HG02938 (cell line): Measurements from ENCODE around the gene LRP2BP.
A peak's percentile ranks its signal among the peaks of the same experiment; 100 is the strongest.

Source experiments
- ATAC-seq: cut with Tn5 transposase; IDR thresholded peaks from one replicate; pipeline ENCODE4 v1.9.1; 2021; ENCODE audit warnings: mild to moderate bottlenecking, moderate library complexity; ENCODE audit not compliant: unreplicated experiment

LRP2BP gene

DNA sequence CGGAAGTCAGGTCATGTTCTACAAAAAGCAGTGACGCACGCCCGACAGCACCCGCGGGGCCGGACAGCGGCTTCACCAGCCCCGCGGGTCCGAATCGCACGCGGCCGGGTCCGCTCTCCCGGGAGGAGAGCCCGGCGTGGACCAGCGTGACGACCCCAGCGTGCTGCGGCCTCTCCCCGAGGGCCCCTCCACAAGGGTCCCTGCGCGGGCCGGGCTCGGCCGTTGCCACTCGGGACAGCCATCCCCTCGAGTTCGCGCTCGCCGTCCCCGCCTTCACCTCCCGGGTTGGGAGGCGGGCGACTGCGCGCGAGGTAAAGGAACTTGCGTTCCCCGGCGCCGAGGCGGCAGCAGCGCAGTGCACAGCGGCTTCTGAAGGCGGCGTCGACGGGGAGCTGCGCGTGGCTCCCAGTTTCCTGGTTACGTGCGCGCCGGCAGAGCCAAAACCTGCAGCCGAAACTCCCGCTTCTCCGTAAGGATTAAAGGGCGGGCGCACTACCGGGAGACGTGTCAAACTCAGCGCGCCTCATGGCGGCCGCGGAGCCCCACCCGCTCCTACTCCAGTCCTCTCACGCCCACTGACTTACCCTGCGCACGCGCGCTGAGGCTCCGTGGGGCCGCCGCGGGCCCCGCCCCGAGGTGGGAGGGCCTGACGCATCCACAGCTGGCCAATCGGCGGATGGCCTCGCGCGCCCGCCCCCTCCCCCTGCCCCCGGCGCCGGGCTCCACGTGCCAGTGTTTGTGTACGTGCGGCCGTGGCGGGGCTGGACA, 416 bp upstream of the LRP2BP start:
- ATAC-seq = peak; percentile 77

GRCh38 chr4:185394568-185395237, 1.0 kb downstream of the LRP2BP start:
- ATAC-seq = no peak

GRCh38 chr4:185392156-185392555, 3.6 kb downstream of the LRP2BP start:
- ATAC-seq = no peak

DNA sequence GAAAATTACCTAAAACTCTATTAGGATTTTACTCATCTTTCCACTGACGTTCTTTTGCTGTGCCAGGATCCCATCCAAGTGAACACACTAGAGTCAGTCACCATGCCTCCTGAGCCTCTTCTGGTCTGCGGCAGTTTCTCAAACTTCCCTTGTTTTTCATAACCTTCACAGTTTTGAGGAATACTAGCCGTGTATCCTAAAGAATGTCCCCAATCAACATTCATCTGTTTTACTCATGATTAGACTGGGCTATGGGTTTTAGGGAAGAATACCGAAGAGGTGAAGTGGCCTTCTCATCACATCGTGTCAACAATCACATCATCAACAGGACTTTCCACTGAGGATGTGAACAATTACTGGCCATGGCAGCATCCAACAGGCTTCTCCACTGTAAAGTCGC, 4.8 kb downstream of the LRP2BP start:
- ATAC-seq = no peak

- ATAC-seq = no peak
Measured at GRCh38 chr4:185387957-185388356, 7.8 kb downstream of the LRP2BP start.

GRCh38 chr4:185384930-185385331, 10.8 kb downstream of the LRP2BP start:
- ATAC-seq = no peak

DNA sequence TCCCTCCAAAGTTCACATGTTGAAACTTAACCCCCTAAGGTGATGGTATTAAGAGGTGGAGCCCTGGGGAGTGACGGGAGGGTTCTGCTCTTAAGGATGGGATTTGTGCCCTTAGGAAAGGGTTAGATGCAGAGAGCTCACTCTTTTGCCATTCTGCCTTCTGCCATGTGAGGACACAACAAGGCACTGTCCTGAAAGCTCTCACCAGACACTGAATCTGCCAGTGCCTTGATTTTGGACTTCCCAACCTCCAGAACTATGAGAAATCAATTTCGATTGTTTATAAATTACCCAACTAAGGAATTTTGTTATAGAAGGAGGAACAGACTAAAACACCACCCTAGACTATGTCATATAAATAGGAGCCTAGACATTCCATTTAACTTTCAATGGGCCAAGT, 11.7 kb downstream of the LRP2BP start:
- no peak for ATAC-seq

DNA sequence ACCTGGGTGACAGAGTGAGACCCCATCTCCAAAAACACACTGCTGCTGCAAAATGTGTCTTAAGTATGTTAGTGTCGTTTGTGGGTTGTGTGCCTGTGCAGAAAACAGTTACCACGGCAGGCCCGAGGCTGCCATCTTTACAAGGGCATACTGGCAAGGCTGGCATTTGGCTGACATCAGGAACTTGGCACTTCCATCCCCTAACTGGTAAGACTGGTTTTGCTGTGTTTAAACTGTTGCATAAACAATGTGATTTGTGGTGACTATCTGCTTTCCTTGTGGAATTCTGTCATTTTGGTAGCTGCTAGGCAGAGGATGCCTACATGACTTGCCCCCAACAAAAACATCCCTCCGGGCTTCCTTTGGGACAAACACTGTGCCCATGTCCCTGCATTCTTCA, 12.3 kb downstream of the LRP2BP start:
- no peak for ATAC-seq

- ATAC-seq = no peak
Measured at GRCh38 chr4:185382754-185383153, 13.0 kb downstream of the LRP2BP start.

- ATAC-seq = no peak
Measured at GRCh38 chr4:185381288-185382196, 14.2 kb downstream of the LRP2BP start.

- no peak for ATAC-seq
Measured at GRCh38 chr4:185380320-185380719, 15.4 kb downstream of the LRP2BP start.

GRCh38 chr4:185379326-185380295, 16.1 kb downstream of the LRP2BP start:
- no peak for ATAC-seq

- no peak for ATAC-seq
Measured at GRCh38 chr4:185378264-185378663, 17.5 kb downstream of the LRP2BP start.

GRCh38 chr4:185374573-185374972, 21.2 kb downstream of the LRP2BP start:
- ATAC-seq = no peak

- no peak for ATAC-seq
Measured at GRCh38 chr4:185374027-185374426, 21.7 kb downstream of the LRP2BP start.

DNA sequence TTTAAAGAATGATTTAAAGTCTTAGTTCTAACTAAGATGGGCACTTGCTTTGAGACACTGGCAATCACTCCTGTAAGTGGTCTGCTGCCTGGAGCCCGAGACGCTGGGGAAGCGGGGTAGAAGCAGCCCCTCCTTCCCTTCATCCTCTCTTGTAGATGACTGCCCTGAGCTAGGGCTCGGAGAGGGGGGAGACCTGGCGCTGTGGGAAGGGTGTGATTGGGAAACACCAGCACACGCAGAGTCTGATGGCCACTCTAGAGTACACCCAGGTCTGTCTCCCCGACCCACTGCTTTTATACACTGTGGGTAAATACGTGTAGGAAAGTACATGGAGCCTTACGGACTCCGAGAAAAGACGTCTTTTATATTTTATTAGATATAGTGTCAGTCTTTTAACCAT, 24.0 kb downstream of the LRP2BP start:
- no peak for ATAC-seq

DNA sequence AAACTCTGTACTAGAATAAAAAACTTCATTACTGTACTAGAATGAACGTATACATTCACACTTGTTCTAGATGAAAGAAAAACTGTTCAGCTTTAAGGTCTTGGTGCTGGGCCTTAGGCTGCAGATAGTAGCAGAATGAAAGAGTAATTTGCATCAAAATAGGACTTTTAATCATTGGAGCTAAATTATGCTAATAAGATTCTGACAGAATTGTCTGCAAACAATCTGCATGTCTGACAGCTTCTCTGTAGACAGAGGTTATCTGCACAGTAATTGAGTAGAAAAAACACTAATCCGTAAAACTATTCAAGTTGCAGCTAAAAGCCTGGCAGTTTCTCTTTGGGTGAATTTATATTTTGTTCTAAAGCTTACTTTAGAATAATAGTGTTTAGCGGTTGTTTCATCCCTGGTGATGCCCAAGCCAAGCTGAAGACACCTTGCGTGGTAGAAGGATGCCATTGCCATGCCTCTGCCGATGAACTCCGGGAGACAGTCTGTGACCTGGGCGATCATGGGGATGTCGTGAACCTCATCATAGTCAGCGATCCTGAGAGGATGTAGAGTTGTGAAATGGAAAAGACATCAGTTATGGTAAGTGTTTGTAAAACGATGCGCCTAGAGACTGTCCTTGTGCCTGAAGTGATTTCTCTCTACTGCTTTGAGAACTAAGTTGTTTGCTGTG, 25.3 kb downstream of the LRP2BP start:
- ATAC-seq = no peak

DNA sequence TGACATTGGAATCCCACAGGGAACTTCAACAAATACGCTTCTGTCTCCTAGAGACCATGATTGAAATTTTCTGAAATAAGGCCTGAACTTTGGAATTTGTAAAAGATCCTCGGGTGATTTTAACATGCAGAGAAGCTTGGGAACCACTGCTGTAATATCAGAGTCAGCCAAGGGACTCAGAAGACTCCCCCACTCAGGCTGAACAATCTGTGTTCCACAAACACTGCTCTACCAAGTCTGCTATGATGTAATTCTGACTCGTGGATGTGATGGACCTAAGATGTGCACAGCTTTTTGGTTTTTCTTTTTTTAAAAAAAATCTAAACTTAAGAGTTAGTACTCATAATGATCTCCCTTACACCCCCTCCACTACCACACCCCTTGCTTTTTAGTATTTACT, 26.0 kb downstream of the LRP2BP start:
- ATAC-seq = no peak

GRCh38 chr4:185364886-185365285, 30.8 kb downstream of the LRP2BP start:
- ATAC-seq = no peak

DNA sequence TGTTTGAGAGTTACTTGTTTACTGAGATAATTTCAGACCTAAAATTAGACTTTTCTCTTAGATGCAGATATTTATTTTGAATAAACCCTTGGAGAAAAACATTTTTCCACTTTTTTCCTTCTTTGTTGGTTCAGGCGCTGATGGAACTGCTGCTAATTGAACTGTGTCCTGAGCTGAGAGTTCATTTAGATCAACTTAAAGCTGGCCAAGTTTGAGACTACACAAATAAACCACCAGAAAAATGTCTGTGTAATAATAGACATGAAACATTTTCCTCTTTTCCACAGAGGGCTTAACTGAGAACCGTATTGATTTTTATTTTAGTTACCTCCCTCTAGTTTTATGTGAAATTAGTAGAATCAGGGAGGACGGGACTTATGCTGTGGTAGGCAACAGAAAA, 32.5 kb downstream of the LRP2BP start:
- no peak for ATAC-seq
